Loucy (cell line): ENCODE data around the gene PLAC9.

Experiments
- H2AFZ ChIP-seq: fragments of 200-600 bp; sonication (generic); 2 replicates; pipeline ENCODE4 v1.6.0; 2016; ENCODE audit warnings: antibody characterized with exemption, mild to moderate bottlenecking, low read length, moderate library complexity
- H3F3A ChIP-seq: fragments of 200-600 bp; 2 replicates; pipeline ENCODE4 v1.6.0; 2016; ENCODE audit warnings: antibody characterized with exemption, low read depth, mild to moderate bottlenecking
- H3K27me3 ChIP-seq: fragments of 200-600 bp; sonication (generic); 2 replicates; pipeline ENCODE4 v1.6.1; 2014; ENCODE audit warnings: low read length, mild to moderate bottlenecking; ENCODE audit not compliant: insufficient read depth, poor library complexity, severe bottlenecking
- H3K36me3 ChIP-seq: fragments of 200-600 bp; sonication (generic); 2 replicates; pipeline ENCODE4 v1.6.1; 2016; ENCODE audit warnings: low read length; ENCODE audit not compliant: insufficient read depth
- H3K4me1 ChIP-seq: fragments of 200-600 bp; sonication (generic); 2 replicates; pipeline ENCODE4 v1.5.1; 2014; ENCODE audit warnings: low read length, mild to moderate bottlenecking; ENCODE audit not compliant: insufficient read depth, poor library complexity, severe bottlenecking
- H3K4me2 ChIP-seq: fragments of 200-600 bp; sonication (generic); 2 replicates; pipeline ENCODE4 v1.6.0; 2014; ENCODE audit warnings: antibody characterized with exemption, low read length, low read depth, mild to moderate bottlenecking; ENCODE audit not compliant: poor library complexity, severe bottlenecking
- H3K4me3 ChIP-seq: fragments of 200-600 bp; sonication (generic); 2 replicates; pipeline ENCODE4 v1.5.1; 2014; ENCODE audit warnings: low read length, mild to moderate bottlenecking, mixed read lengths; ENCODE audit not compliant: poor library complexity, severe bottlenecking
- H3K79me2 ChIP-seq: fragments of 200-600 bp; sonication (generic); 2 replicates; pipeline ENCODE4 v1.6.1; 2014; ENCODE audit warnings: low read length; ENCODE audit not compliant: insufficient read depth
- H3K9ac ChIP-seq: fragments of 200-600 bp; sonication (generic); 2 replicates; pipeline ENCODE4 v1.6.0; 2014; ENCODE audit warnings: mild to moderate bottlenecking, low read depth, low read length, moderate library complexity; ENCODE audit not compliant: poor library complexity, severe bottlenecking
- H3K9me2 ChIP-seq: fragments of 200-600 bp; sonication (generic); replicated peaks from 2 replicates; pipeline ENCODE4 v1.6.1; 2016; ENCODE audit warnings: low read depth, low read length, mixed read lengths
- H3K9me3 ChIP-seq: fragments of 200-600 bp; sonication (generic); 2 replicates; pipeline ENCODE4 v1.6.1; 2014; ENCODE audit warnings: mild to moderate bottlenecking, antibody characterized with exemption, low read length, low read depth; ENCODE audit not compliant: insufficient read depth
- H4K20me1 ChIP-seq: fragments of 200-600 bp; sonication (generic); 2 replicates; pipeline ENCODE4 v1.6.0; 2014; ENCODE audit warnings: antibody characterized with exemption, low read length, mild to moderate bottlenecking; ENCODE audit not compliant: insufficient read depth, poor library complexity, severe bottlenecking
- CTCF ChIP-seq: fragments of 200-600 bp; sonication (generic); conservative IDR thresholded peaks from 2 replicates; pipeline ENCODE4 v1.5.1; 2014; ENCODE audit warnings: mild to moderate bottlenecking, antibody characterized with exemption, low read length
- EZH2phosphoT487 ChIP-seq: fragments of 200-600 bp; IDR thresholded peaks from 2 replicates; pipeline ENCODE4 v1.6.1; 2018; ENCODE audit warnings: antibody characterized with exemption, mild to moderate bottlenecking, moderate library complexity, borderline replicate concordance

Gene PLAC9

GRCh38 chr10:80176526-80176925 lies 44.0 kb downstream of the PLAC9 start:
- no peak overlapping the region for H3K4me2 ChIP-seq
- H3K9me3 ChIP-seq = no peaks in the 10 kb centered on the region
- H3K9me2 ChIP-seq = no peaks in the 10 kb centered on the region
- H3K4me1 ChIP-seq = no peaks in the 10 kb centered on the region
- no peaks in the 10 kb centered on the region for H3K27me3 ChIP-seq
- H3K9ac ChIP-seq = no peak overlapping the region
- no peaks in the 10 kb centered on the region for H4K20me1 ChIP-seq
- H2AFZ ChIP-seq = no peak overlapping the region
- H3K36me3 ChIP-seq = peaks cover 18% of the 10 kb centered on the region; the same call in 1 of the 2 replicates
- TF ChIP-seq CTCF (no peak), EZH2phosphoT487 (no peak)
- H3K4me3 ChIP-seq = no peak overlapping the region
- H3K79me2 ChIP-seq = peaks cover 59% of the 10 kb centered on the region; the same call in 1 of the 2 replicates
- H3F3A ChIP-seq = no peaks in the 10 kb centered on the region

- no peaks in the 10 kb centered on the region for H3K9me2 ChIP-seq
- peaks cover 67% of the 10 kb centered on the region for H3K79me2 ChIP-seq
- no peak overlapping the region for H3K9ac ChIP-seq
- H3F3A ChIP-seq = no peaks in the 10 kb centered on the region
- no peak for TF ChIP-seq CTCF
- H3K4me1 ChIP-seq = no peaks in the 10 kb centered on the region
- no peaks in the 10 kb centered on the region for H3K27me3 ChIP-seq
- H3K36me3 ChIP-seq = peaks cover 11% of the 10 kb centered on the region; the same call in 1 of the 2 replicates
- no peak overlapping the region for H2AFZ ChIP-seq
- no peaks in the 10 kb centered on the region for H3K9me3 ChIP-seq
- no peak overlapping the region for H3K4me2 ChIP-seq
- no peak overlapping the region for H3K4me3 ChIP-seq
- H4K20me1 ChIP-seq = no peaks in the 10 kb centered on the region
These were observed 45.5 kb downstream of the PLAC9 start for GRCh38 chr10:80177781-80178636.

- Histone ChIP-seq H3K4me1 (peaks cover 16% of the 10 kb centered on the region), H3K36me3 (peaks cover 11% of the 10 kb centered on the region; the same call in 1 of the 2 replicates), H3F3A (no peaks in the 10 kb centered on the region), H3K4me3 (no peak overlapping the region), H2AFZ (no peak overlapping the region), H3K4me2 (no peak overlapping the region), H3K27me3 (no peaks in the 10 kb centered on the region), H3K79me2 (peaks cover 85% of the 10 kb centered on the region), H3K9ac (no peak overlapping the region), H3K9me3 (no peaks in the 10 kb centered on the region), H4K20me1 (no peaks in the 10 kb centered on the region), H3K9me2 (no peaks in the 10 kb centered on the region)
- no peak for TF ChIP-seq CTCF
- TF ChIP-seq EZH2phosphoT487 = no peak
These were observed 50.5 kb downstream of the PLAC9 start for GRCh38 chr10:80182986-80183385.
